HepG2 (cell line): ENCODE results near the gene TM4SF1.

Experiments
- E2F2 ChIP-seq: sonication (generic); formaldehyde crosslinking; IDR thresholded peaks from 2 replicates; pipeline ENCODE4 v1.4.0; 2020; ENCODE audit warnings: missing genetic modification reagents, borderline replicate concordance
- EP300 ChIP-seq, 3 experiments: sonication (generic) in 1 of 3; formaldehyde crosslinking in 1 of 3; IDR thresholded peaks; 2 replicates each; pipeline versions ENCODE4 v1.5.1 to v1.6.1; 2011 to 2020; ENCODE audit warnings: low read depth in 2 of 3, low read length in 2 of 3, borderline replicate concordance in 1 of 3, improper control_type of control experiment in 1 of 3, mild to moderate bottlenecking in 1 of 3, missing genetic modification reagents in 1 of 3, moderate library complexity in 1 of 3
- MAFF ChIP-seq: IDR thresholded peaks from 2 replicates; pipeline ENCODE4 v1.6.1; 2011; ENCODE audit warnings: low read depth, low read length, improper control_type of control experiment
- NFATC3 ChIP-seq: sonication (generic); formaldehyde crosslinking; IDR thresholded peaks from 2 replicates; pipeline ENCODE4 v1.5.1; 2020; ENCODE audit warnings: mild to moderate bottlenecking, missing genetic modification reagents
- NR3C1 ChIP-seq: sonication (generic); formaldehyde crosslinking; IDR thresholded peaks from 2 replicates; pipeline ENCODE4 v1.4.0; 2020; ENCODE audit warnings: missing genetic modification reagents
- POLR2A ChIP-seq, 2 experiments: IDR thresholded peaks; 2 replicates each; pipeline ENCODE4 v1.6.1; 2011; ENCODE audit warnings: low read depth in 2 of 2, low read length in 2 of 2, mild to moderate bottlenecking in 1 of 2, moderate library complexity in 1 of 2; ENCODE audit not compliant: insufficient read depth in 1 of 2
- ZFP37 ChIP-seq: sonication (generic); formaldehyde crosslinking; IDR thresholded peaks from 2 replicates; pipeline ENCODE4 v1.4.0; 2020; ENCODE audit warnings: missing genetic modification reagents, borderline replicate concordance
- ZNF326 ChIP-seq: sonication (generic); formaldehyde crosslinking; IDR thresholded peaks from 2 replicates; pipeline ENCODE4 v1.4.0; 2020; ENCODE audit warnings: missing genetic modification reagents, borderline replicate concordance

- no peak for TF ChIP-seq EP300 (IDR thresholded peaks at IDR 0.05; ENCODE audit: low read depth in 2 of 2, low read length in 2 of 2)
- no peak for TF ChIP-seq EP300 (CRISPR knock-in tag; IDR thresholded peaks at IDR 0.05; ENCODE audit: borderline replicate concordance)
- TF ChIP-seq POLR2A (IDR thresholded peaks at IDR 0.05; ENCODE audit: insufficient read depth in 1 of 2, low read depth in 2 of 2, low read length in 2 of 2), result no peak
- no peak for TF ChIP-seq MAFF
- TF ChIP-seq E2F2 (CRISPR knock-in tag), result no peak
- TF ChIP-seq NR3C1 (CRISPR knock-in tag), result no peak
- no peak for TF ChIP-seq ZFP37 (CRISPR knock-in tag)
- TF ChIP-seq NFATC3 (CRISPR knock-in tag), result no peak
- TF ChIP-seq ZNF326 (CRISPR knock-in tag), result no peak
Measured at GRCh38 chr3:149342413-149343380, 34.8 kb downstream of the TM4SF1 start.
